ENCODE measurements around the gene CAND1. TPM values are rescaled to one million over a fixed set of nuclear protein-coding genes. Genes with fewer than 3 reads are reported as not detected.
A peak's percentile ranks its signal among the peaks of the same experiment; 100 is the strongest.

CAND1 gene
- total RNA-seq, 1 experiment from 2014 or later = 84.5 TPM

DNA sequence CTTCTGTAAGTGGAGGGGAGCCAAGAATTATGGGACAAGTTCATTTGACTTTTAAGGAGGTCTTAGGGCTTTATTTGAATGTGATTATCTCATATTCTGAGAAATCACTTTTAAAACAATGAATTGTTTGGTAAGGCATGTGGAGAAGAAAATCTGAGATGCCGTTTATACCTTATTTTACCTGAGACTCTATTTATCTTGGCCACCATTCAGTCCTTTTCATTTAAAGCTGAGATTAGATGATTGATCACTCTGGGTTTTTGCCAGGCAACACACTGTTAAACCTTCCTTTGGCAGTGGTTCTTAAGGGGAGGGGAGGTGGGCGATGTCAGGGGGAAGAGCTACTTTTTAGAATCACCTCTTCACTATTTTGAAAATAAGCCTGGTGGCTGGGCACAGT lies 11.4 kb downstream of the CAND1 start:
- DNase-seq (ENCODE audit: low read depth) = no peak

DNA sequence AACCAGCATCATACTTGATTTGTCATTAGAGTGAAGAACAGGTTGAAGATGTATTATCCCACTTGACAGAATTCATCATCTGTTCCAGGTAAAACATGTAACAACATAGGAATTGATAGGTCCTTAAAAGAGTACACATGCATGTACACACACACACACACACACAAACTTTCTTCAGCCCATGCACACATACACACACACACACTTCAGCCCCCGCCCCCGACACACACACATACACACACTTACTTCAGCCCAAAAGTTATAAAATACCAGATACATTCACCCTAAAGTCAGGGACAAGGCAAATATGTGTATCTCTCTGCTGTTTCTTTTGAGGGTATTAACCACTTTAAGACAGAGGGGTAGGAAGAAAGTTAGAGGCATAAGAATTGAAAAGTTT lies 15.4 kb downstream of the CAND1 start:
- no peak for DNase-seq (ENCODE audit: low read depth)

DNA sequence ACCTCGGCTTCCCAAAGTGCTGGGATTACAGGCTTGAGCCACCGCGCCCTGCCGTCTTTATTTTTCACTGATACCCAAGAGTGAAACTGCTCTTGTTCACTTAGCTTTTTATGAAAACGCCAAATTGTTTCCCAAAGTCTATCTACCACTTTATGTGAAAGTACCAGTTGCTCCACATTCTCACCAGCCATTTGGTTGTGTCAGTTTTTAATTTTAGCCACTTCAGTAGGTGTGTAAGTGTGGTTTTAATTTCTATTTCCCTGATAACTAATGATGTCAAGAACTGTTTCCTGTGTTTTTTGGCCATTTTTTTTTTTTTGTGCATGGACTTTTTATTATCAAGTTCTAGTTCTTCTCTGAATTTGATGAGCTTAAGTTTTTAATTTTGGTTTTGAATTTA lies 17.1 kb downstream of the CAND1 start:
- no peak for DNase-seq (ENCODE audit: low read depth)

DNA sequence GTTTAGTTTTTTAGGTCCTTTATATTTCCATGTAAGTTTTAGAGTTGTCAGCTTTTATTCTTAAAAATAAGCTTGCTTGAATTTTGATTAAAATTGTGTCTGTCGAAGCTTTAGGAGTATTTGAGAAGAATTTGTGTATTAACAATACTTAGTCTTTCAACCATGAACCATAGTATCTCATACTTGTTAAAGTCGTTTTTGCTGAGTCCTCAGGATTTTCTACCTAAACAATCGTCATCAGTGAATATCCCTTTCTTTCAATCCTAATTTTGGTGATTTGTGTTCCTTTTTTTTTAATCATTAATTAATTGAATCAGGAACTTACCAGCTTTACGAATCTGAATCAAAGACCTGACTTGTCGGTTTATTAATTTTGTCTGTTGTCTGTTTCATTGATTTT lies 18.2 kb downstream of the CAND1 start:
- no peak for DNase-seq (ENCODE audit: low read depth)

DNA sequence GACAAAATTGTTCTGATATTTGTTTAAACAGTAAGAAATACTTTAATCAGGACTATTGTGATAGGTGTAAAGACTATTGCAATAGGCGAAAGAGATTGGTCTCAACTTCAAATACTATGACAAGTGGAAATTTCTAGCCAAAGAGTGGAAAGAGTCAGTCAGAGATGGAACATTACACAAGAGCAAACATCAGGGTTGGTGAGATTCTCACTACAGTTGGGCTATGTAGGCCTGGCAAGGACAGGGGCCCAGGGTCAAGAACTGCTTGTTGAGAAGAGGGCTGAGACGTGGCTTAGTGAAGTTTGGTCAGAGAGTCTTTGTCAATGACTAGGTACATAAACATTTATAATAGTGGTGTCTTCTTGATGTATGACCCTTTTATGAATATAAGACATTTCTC lies 19.4 kb downstream of the CAND1 start:
- DNase-seq (ENCODE audit: low read depth) = no peak

DNA sequence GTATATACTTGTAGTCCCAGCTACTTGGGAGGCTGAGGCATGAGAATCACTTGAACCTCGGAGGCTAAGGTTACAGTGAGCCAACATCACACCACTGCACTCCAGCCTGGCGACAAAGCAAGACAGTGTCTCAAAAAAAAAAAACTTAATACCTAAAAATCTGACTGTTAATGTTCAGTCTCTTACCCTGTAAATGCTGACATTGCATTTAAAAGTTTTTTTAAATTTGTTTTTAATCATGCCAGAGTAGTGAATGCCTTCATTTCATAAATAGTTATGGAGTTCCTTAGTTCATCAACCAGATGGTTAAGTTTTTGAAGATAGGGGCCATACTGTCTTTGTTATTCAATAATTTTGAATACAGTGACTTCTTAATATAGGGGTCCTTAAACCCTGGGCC lies 21.2 kb downstream of the CAND1 start:
- DNase-seq (ENCODE audit: low read depth) = no peak

DNA sequence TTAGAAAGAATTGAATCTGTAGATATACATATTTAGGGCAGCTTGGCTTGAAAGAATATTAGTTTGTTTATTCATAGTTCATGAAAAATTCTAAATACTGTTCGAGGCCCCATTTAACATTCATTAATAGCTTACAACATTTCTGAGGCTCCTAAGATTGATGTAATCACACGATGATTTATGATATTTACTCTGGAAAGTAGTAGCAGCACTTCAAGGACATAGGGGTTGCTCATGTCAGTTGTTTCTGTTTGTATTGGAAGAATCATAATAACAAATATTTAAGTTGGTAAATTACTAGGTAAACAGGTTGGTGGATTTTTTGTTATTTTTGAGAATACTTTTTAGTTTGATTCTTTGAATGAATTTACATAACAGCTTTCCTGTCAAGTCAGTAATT lies 30.4 kb downstream of the CAND1 start:
- DNase-seq (ENCODE audit: low read depth) = no peak

DNA sequence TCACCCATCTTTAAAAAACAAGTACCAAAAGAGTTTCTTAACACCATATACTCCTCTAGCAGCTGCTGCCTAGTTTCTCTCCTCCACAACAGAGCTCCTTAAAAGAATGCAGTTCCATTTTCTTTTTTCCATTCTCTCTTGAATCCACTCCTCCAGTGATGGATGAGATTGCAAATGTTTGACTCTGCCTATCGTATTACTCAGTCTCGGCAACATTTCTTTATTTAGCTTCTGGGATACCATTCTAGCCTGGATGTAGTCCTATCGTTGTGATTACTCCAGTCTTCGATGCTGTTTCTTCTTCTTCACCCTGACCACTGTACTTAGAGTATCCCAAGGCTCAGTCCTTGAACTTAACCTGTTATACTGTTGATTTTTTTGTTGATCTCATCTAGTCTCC lies 30.8 kb downstream of the CAND1 start:
- peak; percentile 13 for DNase-seq (ENCODE audit: low read depth)

DNA sequence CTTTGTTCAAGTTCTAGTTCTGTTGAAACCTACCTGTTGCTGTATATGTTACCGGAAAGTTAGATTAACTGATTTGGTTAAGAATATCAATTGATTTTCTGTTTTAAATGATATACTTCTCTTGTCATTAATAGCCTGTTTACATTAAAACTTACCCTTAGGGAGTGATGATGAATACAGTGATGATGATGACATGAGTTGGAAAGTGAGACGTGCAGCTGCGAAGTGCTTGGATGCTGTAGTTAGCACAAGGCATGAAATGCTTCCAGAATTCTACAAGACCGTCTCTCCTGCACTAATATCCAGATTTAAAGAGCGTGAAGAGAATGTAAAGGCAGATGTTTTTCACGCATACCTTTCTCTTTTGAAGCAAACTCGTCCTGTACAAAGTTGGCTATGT lies 33.0 kb downstream of the CAND1 start:
- DNase-seq (ENCODE audit: low read depth) = no peak

DNA sequence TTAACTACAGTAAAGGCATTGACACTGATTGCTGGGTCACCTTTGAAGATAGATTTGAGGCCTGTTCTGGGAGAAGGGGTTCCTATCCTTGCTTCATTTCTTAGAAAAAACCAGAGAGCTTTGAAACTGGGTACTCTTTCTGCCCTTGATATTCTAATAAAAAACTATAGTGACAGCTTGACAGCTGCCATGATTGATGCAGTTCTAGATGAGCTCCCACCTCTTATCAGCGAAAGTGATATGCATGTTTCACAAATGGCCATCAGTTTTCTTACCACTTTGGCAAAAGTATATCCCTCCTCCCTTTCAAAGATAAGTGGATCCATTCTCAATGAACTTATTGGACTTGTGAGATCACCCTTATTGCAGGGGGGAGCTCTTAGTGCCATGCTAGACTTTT lies 36.4 kb downstream of the CAND1 start:
- DNase-seq (ENCODE audit: low read depth) = no peak

DNA sequence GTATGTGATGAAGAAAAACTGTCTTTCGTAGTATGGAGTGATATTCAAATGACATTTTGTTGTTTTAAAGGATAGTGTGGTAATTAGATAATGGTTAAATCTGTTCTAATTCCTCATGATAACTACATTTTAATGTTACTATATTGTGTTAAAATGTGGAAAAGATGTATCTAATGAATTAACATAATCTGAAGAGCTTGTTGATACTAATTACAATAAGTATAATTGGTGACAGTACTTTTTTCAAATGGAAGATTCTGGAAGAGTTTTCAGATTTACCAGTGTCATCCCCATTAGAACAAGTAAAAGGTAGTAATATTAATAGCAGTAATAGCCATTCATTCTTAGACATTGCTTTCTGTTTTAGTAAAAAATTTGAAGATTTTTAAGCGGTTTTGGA lies 37.6 kb downstream of the CAND1 start:
- no peak for DNase-seq (ENCODE audit: low read depth)

DNA sequence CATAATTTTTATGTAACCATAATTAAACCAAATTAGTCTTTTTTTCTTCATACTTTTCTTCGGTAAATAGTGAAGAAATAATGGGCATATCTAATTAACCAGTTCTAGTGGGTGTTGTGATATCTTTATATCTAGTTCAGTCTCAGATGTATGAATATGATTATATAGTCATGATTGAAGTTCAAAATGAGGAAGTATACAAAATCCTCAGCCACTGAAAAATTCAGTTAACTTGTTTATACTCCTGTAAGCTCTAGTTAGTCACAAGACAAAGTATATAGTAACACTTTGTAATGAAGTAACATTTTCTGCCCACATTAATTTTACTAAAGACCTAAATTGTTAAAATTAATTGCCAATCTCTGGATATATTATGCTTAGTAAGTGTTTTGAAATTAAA lies 46.5 kb downstream of the CAND1 start:
- DNase-seq (ENCODE audit: low read depth) = no peak

DNA sequence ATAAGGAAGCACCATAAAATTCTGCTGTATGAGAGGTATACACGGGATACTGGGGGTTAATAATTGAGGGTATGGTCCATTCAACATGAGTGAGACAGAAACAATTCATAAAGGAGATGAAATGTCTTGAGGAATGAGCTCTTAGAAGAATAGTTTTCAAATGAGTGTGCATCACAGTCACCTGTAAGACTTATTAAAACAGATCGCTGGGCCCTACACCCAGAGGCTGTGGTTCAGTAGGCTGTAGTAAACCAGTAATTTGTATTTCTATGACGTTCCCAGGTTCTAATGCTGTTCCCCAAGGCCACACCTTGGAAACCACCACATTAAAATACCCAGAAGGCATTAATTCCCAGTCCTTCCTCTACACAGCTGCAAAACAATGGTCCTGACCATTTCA lies 49.6 kb downstream of the CAND1 start:
- no peak for DNase-seq (ENCODE audit: low read depth)

DNA sequence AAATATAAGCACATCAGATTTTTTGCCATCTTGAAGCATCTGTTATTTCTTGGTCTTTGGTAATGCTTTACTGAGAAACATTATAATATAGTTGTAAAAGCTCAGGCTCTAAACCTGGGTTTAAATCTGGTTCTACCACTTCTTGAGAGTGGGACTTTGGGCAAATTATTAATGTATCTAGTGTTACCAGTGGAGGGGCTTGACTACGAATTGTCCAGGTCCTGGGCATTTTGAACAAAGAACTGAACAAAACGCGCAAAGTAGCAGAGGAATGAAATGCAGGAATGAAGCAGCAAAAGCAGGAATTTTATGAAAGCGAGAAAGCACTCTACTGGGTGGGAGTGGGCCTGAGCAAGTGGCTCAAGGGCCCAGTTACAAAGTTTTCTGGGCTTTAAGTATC lies 50.8 kb downstream of the CAND1 start:
- no peak for DNase-seq (ENCODE audit: low read depth)

DNA sequence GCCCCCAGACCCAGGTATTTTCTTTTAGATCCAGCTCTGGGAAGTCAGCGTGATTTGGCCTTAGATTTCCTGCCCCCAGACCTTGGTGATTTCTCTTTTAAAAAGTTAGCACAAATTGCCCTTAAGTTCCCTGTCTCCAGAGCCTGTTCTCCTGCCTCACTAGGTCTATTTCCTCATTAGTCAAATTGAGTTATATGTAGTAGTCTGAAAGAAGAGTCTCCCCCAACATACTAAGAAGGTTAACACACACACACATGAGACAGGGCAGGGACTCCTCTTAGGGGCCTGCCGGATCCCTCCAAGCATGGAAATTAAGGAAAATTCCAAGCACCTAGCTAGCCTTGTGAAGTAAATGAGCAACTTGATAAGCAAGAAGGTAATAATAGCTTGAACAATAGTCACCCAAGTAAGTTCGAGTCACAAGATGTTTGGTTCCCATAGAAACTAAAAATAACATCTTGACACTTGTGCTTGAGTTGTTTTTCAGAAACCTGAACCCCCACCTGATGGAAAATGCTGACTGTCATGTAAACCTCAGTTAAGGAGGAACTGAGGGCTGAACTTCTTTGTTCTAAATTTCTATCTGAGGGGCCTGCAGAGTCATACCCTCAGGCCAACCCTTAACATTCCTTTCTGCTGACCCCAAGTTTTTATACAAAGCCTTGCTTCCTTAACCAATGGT lies 51.6 kb downstream of the CAND1 start:
- peak; percentile 9 for DNase-seq (ENCODE audit: low read depth)

DNA sequence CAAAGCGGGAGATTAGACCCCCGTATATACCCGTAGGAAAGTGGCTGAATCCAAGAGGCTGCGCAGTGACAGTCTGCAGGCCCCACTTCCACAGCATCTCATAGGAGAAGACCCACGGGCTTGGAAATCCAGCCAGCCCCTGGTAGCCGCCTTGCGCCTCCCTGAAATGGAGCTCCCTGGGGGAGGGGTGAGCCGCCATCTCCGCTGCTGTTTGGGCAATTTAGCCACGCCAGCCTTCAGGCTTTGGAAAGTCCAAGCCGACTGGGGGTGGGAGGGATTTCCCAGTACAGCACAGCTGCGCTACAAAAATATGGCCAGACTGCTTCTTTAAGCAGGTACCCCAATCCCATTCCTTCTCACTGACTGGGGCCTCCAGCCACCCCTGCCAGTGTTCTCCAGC lies 53.4 kb downstream of the CAND1 start:
- no peak for DNase-seq (ENCODE audit: low read depth)

DNA sequence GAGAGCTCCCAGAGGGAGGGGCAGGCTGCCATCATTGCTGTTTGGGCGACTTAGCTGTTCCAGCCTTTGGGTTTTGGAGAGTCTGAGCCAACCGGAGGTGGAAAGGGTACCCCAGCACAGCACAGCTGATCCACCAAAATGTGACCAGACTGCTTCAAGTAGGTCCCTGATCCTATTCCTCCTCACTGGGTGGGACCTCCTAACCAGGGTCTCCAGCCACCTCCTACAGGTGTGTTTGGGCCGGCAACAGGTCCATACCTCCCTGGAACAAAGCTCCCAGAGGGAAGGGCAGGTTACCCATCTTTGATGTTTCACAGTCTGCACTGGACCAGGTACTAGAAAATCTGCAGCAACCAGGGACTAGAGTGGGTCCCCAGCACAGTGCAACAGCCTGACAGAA lies 53.8 kb downstream of the CAND1 start:
- DNase-seq (ENCODE audit: low read depth) = no peak

DNA sequence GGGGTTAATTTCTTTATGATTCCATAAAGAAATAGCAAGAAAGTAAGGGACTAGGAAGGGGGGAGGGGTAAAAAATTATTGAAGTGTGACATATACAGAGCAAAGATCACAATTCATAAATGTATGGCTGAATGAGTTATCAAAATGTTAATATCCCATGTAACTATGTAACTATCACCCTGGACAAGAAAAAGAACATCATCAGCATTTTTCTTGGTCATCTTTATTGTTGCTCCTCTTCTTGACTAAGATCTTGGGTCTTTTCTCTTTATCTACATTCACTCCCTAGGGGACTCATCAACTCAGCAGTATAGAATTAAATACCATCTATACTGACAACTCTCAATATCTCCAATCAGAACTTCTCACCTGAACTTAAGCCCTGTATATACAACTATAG lies 57.5 kb downstream of the CAND1 start:
- no peak for DNase-seq (ENCODE audit: low read depth)

DNA sequence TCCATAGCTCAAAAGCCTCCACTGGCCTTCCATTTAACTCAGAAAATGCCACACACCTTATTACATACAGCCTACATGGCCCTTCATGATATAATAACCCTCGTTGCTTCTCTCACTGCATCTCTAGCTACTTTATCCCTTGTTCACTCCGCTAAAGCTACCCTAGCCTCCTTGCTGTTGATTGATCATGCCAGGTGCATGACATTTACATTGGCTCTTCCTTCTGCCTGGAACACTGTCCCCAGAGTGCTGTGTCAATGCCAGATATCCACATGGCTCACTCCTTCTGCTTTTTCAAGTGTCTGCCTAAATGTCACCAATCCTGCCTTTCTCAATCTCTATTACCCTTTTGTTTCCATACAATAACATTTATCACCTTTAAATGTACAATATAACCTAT lies 58.3 kb downstream of the CAND1 start:
- DNase-seq (ENCODE audit: low read depth) = peak; percentile 56

DNA sequence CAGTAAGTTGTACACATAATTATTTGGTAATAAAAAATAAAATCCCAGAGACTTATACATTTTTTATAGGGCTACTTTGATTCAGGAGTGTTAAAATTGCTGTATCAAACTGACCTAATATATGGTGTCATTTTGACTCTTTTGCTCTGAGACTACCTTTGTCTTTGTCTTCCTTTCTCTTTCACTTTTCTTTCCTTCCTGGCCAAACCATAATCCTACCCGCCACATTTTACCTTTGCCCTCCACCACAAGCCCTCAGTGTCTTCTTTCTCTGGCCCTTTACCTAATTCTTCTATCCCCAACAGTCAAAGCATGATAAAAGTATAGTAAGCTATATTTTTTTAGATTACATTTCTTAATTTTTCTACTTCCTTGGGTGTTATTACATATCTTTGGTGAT lies 62.0 kb downstream of the CAND1 start:
- DNase-seq (ENCODE audit: low read depth) = no peak

DNA sequence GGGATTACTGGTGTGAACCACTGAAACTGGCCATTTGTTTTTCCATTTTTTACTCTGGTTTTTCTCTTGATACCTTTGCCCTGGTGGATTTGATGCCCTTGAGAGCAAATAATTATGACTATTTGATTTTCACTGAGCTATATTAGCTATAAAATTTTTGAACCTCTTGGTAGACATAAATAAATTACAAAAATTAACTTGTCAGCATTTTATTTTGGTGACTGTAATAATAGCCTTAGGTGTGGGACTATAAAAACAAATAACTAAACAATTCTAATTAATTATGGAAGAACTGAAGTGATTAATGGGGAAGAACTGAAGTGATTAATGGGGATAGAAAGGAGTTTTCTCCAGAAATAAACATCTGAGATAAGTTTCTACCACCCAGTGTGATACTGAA lies 62.7 kb downstream of the CAND1 start:
- DNase-seq (ENCODE audit: low read depth) = no peak

DNA sequence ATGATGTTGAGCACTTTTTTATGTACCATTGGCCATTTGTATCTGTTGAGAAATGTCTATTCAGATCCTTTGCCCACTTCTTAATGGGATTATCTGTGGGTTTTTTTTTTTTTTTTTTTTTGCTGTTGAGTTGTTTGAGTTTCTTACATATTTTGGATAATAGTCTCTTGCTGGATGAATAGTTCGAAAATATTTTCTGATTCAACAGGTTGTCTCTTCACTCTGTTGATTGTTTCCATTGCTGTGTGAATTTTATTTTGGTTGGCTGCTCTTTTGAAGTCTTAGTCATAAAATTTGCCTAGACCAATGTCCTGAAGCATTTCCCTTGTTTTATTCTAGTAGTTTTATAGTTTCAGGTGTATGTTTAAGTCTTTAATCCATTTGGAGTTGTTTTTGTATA lies 64.5 kb downstream of the CAND1 start:
- no peak for DNase-seq (ENCODE audit: low read depth)

DNA sequence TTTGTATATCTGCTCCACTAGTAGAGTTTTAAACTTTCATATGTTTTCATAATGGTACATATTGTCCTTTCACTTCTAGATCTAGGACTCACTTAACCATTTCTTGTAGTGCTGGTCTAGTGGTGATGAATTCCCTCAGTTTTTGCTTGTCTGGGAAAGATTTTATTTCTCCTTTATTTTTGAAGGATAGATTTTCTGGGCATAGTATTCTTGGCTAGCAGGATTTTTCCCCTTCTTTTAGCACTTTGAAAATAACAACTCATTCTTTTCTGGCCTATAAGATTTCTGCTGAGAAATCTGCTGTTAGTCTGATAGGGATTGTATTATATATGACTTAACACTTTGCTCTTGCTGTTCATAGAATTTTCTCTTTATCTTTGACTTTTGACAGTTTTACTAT lies 69.3 kb downstream of the CAND1 start:
- DNase-seq (ENCODE audit: low read depth) = no peak

DNA sequence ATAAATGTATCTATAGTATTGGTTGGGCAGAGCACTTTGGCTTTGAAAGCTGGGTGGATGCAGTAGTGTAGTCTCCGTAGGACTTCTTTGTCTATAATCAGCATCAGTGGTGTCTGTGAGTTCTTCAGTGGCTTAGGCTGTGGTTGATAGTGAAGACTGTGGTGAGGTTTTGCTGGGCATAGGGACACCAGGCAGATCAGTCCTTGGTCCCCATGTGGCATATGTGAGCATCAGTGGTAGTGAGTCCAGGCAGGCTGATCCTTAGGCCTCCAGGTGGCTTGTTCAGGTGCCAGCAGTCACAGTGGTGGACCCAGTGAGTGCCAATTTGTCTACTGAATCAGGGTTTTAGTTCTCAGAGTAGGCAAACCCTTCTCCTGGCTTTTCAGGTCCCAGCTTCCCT lies 70.4 kb downstream of the CAND1 start:
- no peak for DNase-seq (ENCODE audit: low read depth)

All from LHCN-M2 (cell line).